B cell (primary cell): Measurements from ENCODE around the gene FHIT. TPM values are rescaled to one million over a fixed set of nuclear protein-coding genes. Genes with fewer than 3 reads are reported as not detected.

Experiments used
- ATAC-seq: fragments of 200-7000 bp; cut with Tn5 transposase; one replicate; pipeline ENCODE4 v1.10.0; 2021; ENCODE audit warnings: low read depth, mild to moderate bottlenecking, moderate number of reproducible peaks, moderate library complexity
- CTCF ChIA-PET: fragments of 350-600 bp; sonication (Branson Sonifier 250); formaldehyde crosslinking; loops from one replicate; lab custom pipeline; 2021; ENCODE audit warnings: antibody characterized with exemption, inconsistent platforms; lab: Charles Lee
- POLR2A ChIA-PET: fragments of 350-600 bp; sonication (Branson Sonifier 250); formaldehyde crosslinking; loops from one replicate; lab custom pipeline; 2021; ENCODE audit warnings: antibody characterized with exemption; lab: Charles Lee
- DNase-seq: peaks from one replicate; pipeline ENCODE4 v3.0.0; 2013
- H2AFZ ChIP-seq: 2 replicates; pipeline ENCODE4 v1.6.1; 2012; ENCODE audit warnings: mild to moderate bottlenecking, low read depth, low read length; ENCODE audit not compliant: insufficient read depth, poor library complexity, severe bottlenecking
- H3K27ac ChIP-seq, 2 donors: 1 replicate in 1 of 2; 2 replicates in 1 of 2; pipeline ENCODE4 v1.5.1; 2012 to 2013; ENCODE audit warnings: low read length in 2 of 2, mild to moderate bottlenecking in 2 of 2, moderate library complexity in 1 of 2
- H3K27me3 ChIP-seq, 4 experiments: fragments of 200-600 bp in 1 of 4; sonication (generic) in 1 of 4; replicated peaks in 1 of 4; 1 replicate in 2 of 4; 2 replicates in 2 of 4; pipeline versions ENCODE4 v1.6.1 to v1.7.0; 2013 to 2016; ENCODE audit warnings: low read length in 3 of 4, mild to moderate bottlenecking in 2 of 4, mixed read lengths in 1 of 4, moderate library complexity in 1 of 4; ENCODE audit not compliant: insufficient read depth in 4 of 4, control insufficient read depth in 3 of 4; ENCODE audit errors: control extremely low read depth in 1 of 4
- H3K36me3 ChIP-seq, 2 experiments: replicated peaks in 1 of 2; 1 replicate in 1 of 2; 2 replicates in 1 of 2; pipeline versions ENCODE4 v1.6.1 to v1.7.1; 2013; ENCODE audit warnings: low read length in 1 of 2; ENCODE audit not compliant: insufficient read depth in 2 of 2, control insufficient read depth in 1 of 2; ENCODE audit errors: control extremely low read depth in 1 of 2, extremely low read depth in 1 of 2
- H3K4me1 ChIP-seq, 2 donors: fragments of 200-600 bp in 1 of 2; sonication (generic) in 1 of 2; 1 replicate in 1 of 2; 2 replicates in 1 of 2; pipeline versions ENCODE4 v1.5.1 to v1.6.1; 2013 to 2017; ENCODE audit warnings: low read length in 2 of 2; ENCODE audit not compliant: control insufficient read depth in 2 of 2, insufficient read depth in 2 of 2
- H3K4me2 ChIP-seq: replicated peaks from 2 replicates; pipeline ENCODE3; 2012; ENCODE audit warnings: mild to moderate bottlenecking, low read depth, low read length; ENCODE audit not compliant: poor library complexity, severe bottlenecking
- H3K4me3 ChIP-seq, 5 experiments: fragments of 200-600 bp in 1 of 5; sonication (generic) in 1 of 5; 1 replicate in 3 of 5; 2 replicates in 2 of 5; pipeline versions ENCODE4 v1.5.1 to v1.7.0; 2011 to 2016; ENCODE audit warnings: low read length in 4 of 5, mild to moderate bottlenecking in 4 of 5, low read depth in 2 of 5, control low read depth in 1 of 5, moderate library complexity in 1 of 5; ENCODE audit not compliant: insufficient read depth in 1 of 5; ENCODE audit errors: control extremely low read depth in 1 of 5, extremely low read depth in 1 of 5
- H3K79me2 ChIP-seq: fragments of 200-600 bp; sonication (generic); one replicate; pipeline ENCODE4 v1.6.0; 2016; ENCODE audit warnings: low read length; ENCODE audit not compliant: control insufficient read depth, insufficient read depth
- H3K9ac ChIP-seq: fragments of 200-600 bp; sonication (generic); 2 replicates; pipeline ENCODE4 v1.6.1; 2017; ENCODE audit warnings: mild to moderate bottlenecking, low read length, moderate library complexity
- H3K9me3 ChIP-seq, 3 donors: one replicate each; pipeline versions ENCODE4 v1.6.1 to v1.7.1; 2013; ENCODE audit warnings: low read length in 2 of 3; ENCODE audit not compliant: control insufficient read depth in 2 of 3, insufficient read depth in 1 of 3; ENCODE audit errors: control extremely low read depth in 1 of 3
- H4K20me1 ChIP-seq: 2 replicates; pipeline ENCODE4 v1.6.0; 2012; ENCODE audit warnings: mild to moderate bottlenecking, low read length; ENCODE audit not compliant: insufficient read depth, control insufficient read depth, poor library complexity, severe bottlenecking
- H3K27ac Mint-ChIP-seq: one replicate; pipeline ENCODE4 v1.8.0; 2021; ENCODE audit warnings: mixed read lengths
- H3K27me3 Mint-ChIP-seq: one replicate; pipeline ENCODE4 v1.8.0; 2021; ENCODE audit warnings: mixed read lengths
- H3K4me1 Mint-ChIP-seq: one replicate; pipeline ENCODE4 v1.8.0; 2021; ENCODE audit warnings: mixed read lengths
- H3K4me3 Mint-ChIP-seq: one replicate; pipeline ENCODE4 v1.8.0; 2021; ENCODE audit warnings: mixed read lengths
- H3K9me3 Mint-ChIP-seq: one replicate; pipeline ENCODE4 v1.8.0; 2022; ENCODE audit warnings: mixed read lengths; ENCODE audit not compliant: insufficient read depth
- CTCF ChIP-seq: fragments of 200-600 bp; IDR thresholded peaks from one replicate; pipeline ENCODE4 v1.8.0; 2022; ENCODE audit warnings: antibody characterized with exemption, mild to moderate bottlenecking
- EZH2 ChIP-seq: IDR thresholded peaks from 2 replicates; pipeline ENCODE4 v1.6.1; 2012; ENCODE audit warnings: borderline replicate concordance, low read depth, mild to moderate bottlenecking, moderate library complexity, low read length; ENCODE audit not compliant: insufficient read depth, poor library complexity, severe bottlenecking
- WGBS: methylation state at CpG from one replicate; pipeline ENCODE4 v1.1.5; 2013; ENCODE audit warnings: missing lambda C conversion rate; ENCODE audit not compliant: insufficient coverage; 5-methylcytosine and 5-hydroxymethylcytosine counted together
- intact Hi-C: fragments of 100-400 bp; cut with micrococcal nuclease; formaldehyde crosslinking; loops from one replicate; pipeline ENCODE4 v1.10.0; 2022
- polyA plus RNA-seq: library from polyadenylated mRNA; depleted of rRNA; stranded (reverse); fragments of >200 nt; gene quantifications from 2 replicates; pipeline ENCODE4 v1.2.3, GENCODE V29; 2012
- total RNA-seq, 2 donors: library from RNA; stranded (reverse); fragments of 120-200 nt in 1 of 2; gene quantifications; 1 replicate in 1 of 2; 2 replicates in 1 of 2; pipeline versions ENCODE4 v1.2.3 to v1.2.4, GENCODE V29; 2013 to 2022

The FHIT gene
- total and polyA plus RNA-seq, 2 donors (not counting 1 experiment from before 2014, with no cell fraction given): 1.7 to 7.8 TPM

- no peak overlapping the region for H3K4me3 Mint-ChIP-seq
- ChIA-PET CTCF (no interaction called here), POLR2A (no interaction called here)
- no peaks in the 10 kb centered on the region for H3K9me3 Mint-ChIP-seq
- no peaks in the 10 kb centered on the region for H3K27me3 Mint-ChIP-seq
- H3K4me2 ChIP-seq: no peak overlapping the region
- no peaks in the 10 kb centered on the region for H3K4me1 Mint-ChIP-seq
- intact Hi-C loops: no loop called here
- no peak for ATAC-seq
- no peaks in the 10 kb centered on the region for H3K79me2 ChIP-seq
- 91% methylated on average over 1 of the region's 2 CpGs for WGBS
- no peak overlapping the region for H3K4me3 ChIP-seq
- TF ChIP-seq EZH2 (no peak), CTCF (no peak)
- H3K9ac ChIP-seq: no peak overlapping the region
- no peaks in the 10 kb centered on the region for H3K9me3 ChIP-seq
- H3K36me3 ChIP-seq: no peaks in the 10 kb centered on the region
- no peaks in the 10 kb centered on the region for H4K20me1 ChIP-seq
- no peaks in the 10 kb centered on the region for H3K27me3 ChIP-seq
- DNase-seq: no peak
- no peaks in the 10 kb centered on the region for H3K4me1 ChIP-seq
- H2AFZ ChIP-seq: no peak overlapping the region
- no peak overlapping the region for H3K27ac ChIP-seq
- H3K27ac Mint-ChIP-seq: no peak overlapping the region
Observed at GRCh38 chr3:60363817-60364216, 887.4 kb downstream of the FHIT start.

GRCh38 chr3:60355825-60356224 is 895.4 kb downstream of the FHIT start:
- ChIA-PET CTCF (no interaction called here), POLR2A (interaction anchor here (0.7 kb wide), 1 partner anchor 1990 kb away, joined by 7 read pairs; no protein-coding TSS in a partner anchor)
- Histone ChIP-seq H3K79me2 (no peaks in the 10 kb centered on the region), H3K4me2 (no peak overlapping the region), H4K20me1 (no peaks in the 10 kb centered on the region), H3K4me3 (no peak overlapping the region), H2AFZ (no peak overlapping the region), H3K4me1 (no peaks in the 10 kb centered on the region), H3K9me3 (no peaks in the 10 kb centered on the region), H3K9ac (no peak overlapping the region), H3K27ac (no peak overlapping the region), H3K27me3 (no peaks in the 10 kb centered on the region), H3K36me3 (no peaks in the 10 kb centered on the region)
- Mint-ChIP-seq H3K4me3 (no peak overlapping the region), H3K4me1 (no peaks in the 10 kb centered on the region), H3K27ac (no peak overlapping the region), H3K9me3 (no peaks in the 10 kb centered on the region), H3K27me3 (no peaks in the 10 kb centered on the region)
- no peak for TF ChIP-seq CTCF
- no peak for TF ChIP-seq EZH2
- intact Hi-C loops: no loop called here
- ATAC-seq (no peak), DNase-seq (no peak)
- WGBS: no CpG with 5 or more reads among the region's 2 CpGs
